ENCODE data around the gene PPP1R26.
A peak's percentile ranks its signal among the peaks of the same experiment; 100 is the strongest.

The PPP1R26 gene

DNA sequence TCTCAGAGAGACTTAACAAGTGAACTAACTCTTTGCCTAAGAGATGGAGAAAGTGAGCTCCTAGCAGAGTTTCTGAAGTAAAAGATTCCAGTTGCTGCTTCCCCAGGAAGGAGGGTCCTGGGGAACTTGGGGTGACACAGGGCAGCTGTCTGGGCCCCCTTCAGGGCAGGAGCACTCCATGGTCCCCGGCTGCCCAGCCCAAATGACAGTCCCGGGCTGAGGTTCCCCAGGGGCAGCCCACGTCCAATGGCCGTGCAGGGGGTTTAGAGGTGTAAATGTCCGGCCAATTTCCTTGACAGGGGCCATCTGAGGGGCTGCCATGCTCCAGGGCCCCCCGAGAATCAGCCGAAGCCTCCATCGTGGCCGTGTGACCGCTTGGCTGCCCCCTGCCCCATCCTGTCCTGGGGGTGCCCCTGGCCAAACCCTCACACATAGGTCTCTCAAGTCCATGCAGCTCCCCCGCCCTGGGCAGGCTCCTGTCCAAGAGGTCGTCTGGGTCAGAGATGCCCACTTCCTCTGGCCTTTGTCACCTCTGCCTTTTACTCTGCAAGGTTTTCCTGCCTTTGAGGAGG is 5.5 kb upstream of the PPP1R26 start:
- no peak for TF ChIP-seq EZH2 (IDR thresholded peaks at IDR 0.05; ENCODE audit: borderline replicate concordance, low read length)
- TF ChIP-seq CTCF (IDR thresholded peaks at IDR 0.05; ENCODE audit: low read length) = no peak
- Histone ChIP-seq H3F3A (ENCODE audit: insufficient read depth, low read length) (no peaks in the 10 kb centered on the region), H3K79me2 (ENCODE audit: insufficient read depth, low read length) (no peaks in the 10 kb centered on the region), H3K27ac (ENCODE audit: low read depth, low read length, poor library complexity, severe bottlenecking) (no peak overlapping the region), H3K4me2 (ENCODE audit: low read length) (no peak overlapping the region), H4K20me1 (ENCODE audit: insufficient read depth, low read length) (no peaks in the 10 kb centered on the region), H3K4me3 (ENCODE audit: low read depth, low read length, poor library complexity, severe bottlenecking) (no peak overlapping the region), H3K9me2 (ENCODE audit: low read depth, low read length) (no peaks in the 10 kb centered on the region), H3K9ac (ENCODE audit: low read length) (no peak overlapping the region), H3K36me3 (ENCODE audit: insufficient read depth, low read length) (no peaks in the 10 kb centered on the region), H3K9me3 (ENCODE audit: low read length) (no peaks in the 10 kb centered on the region), H2AFZ (ENCODE audit: low read length) (no peak overlapping the region), H3K27me3 (ENCODE audit: insufficient read depth, low read length) (no peaks in the 10 kb centered on the region; the same call in 1 of the 2 replicates), H3K4me1 (ENCODE audit: insufficient read depth, low read length, severe bottlenecking) (no peaks in the 10 kb centered on the region)

DNA sequence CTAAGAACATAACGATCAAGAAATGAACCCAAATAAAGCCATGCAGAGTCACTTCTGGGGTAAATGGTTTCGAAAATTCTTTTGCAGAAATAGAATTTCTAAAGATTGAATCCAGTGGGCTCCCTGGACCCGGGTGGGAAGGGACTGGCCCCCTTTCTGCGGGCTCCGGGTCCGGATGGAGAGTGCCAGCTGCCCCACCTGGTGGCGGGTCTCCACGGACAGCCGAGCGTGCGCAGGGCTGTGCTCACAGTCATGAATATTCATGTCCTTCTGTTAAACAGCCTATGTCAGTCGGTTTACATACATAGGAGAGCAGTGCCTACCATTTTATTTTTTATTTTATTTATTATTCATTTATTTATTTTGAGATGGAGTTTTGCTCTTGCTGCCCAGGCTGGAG is 4.7 kb upstream of the PPP1R26 start:
- no peak overlapping the region for H3K9ac ChIP-seq (ENCODE audit: low read length)
- H3F3A ChIP-seq (ENCODE audit: insufficient read depth, low read length) = no peaks in the 10 kb centered on the region
- no peak overlapping the region for H3K4me3 ChIP-seq (ENCODE audit: low read depth, low read length, poor library complexity, severe bottlenecking)
- H3K27ac ChIP-seq (ENCODE audit: low read depth, low read length, poor library complexity, severe bottlenecking) = no peak overlapping the region
- no peaks in the 10 kb centered on the region for H3K9me3 ChIP-seq (ENCODE audit: low read length)
- no peak overlapping the region for H3K4me2 ChIP-seq (ENCODE audit: low read length)
- H4K20me1 ChIP-seq (ENCODE audit: insufficient read depth, low read length) = no peaks in the 10 kb centered on the region
- no peak overlapping the region for H2AFZ ChIP-seq (ENCODE audit: low read length)
- TF ChIP-seq EZH2 (IDR thresholded peaks at IDR 0.05; ENCODE audit: borderline replicate concordance, low read length) = no peak
- peak; percentile 42; the same call in 1 of the 2 replicates for TF ChIP-seq CTCF (IDR thresholded peaks at IDR 0.05; ENCODE audit: low read length)
- no peaks in the 10 kb centered on the region for H3K27me3 ChIP-seq (ENCODE audit: insufficient read depth, low read length)
- no peaks in the 10 kb centered on the region for H3K79me2 ChIP-seq (ENCODE audit: insufficient read depth, low read length)
- H3K4me1 ChIP-seq (ENCODE audit: insufficient read depth, low read length, severe bottlenecking) = no peaks in the 10 kb centered on the region
- H3K9me2 ChIP-seq (ENCODE audit: low read depth, low read length) = no peaks in the 10 kb centered on the region
- H3K36me3 ChIP-seq (ENCODE audit: insufficient read depth, low read length) = no peaks in the 10 kb centered on the region

GRCh38 chr9:135476561-135477355 is 2.8 kb upstream of the PPP1R26 start:
- no peaks in the 10 kb centered on the region for H3F3A ChIP-seq (ENCODE audit: insufficient read depth, low read length)
- no peaks in the 10 kb centered on the region for H3K27me3 ChIP-seq (ENCODE audit: insufficient read depth, low read length)
- no peaks in the 10 kb centered on the region for H4K20me1 ChIP-seq (ENCODE audit: insufficient read depth, low read length)
- H3K4me2 ChIP-seq (ENCODE audit: low read length) = no peak overlapping the region
- H3K36me3 ChIP-seq (ENCODE audit: insufficient read depth, low read length) = no peaks in the 10 kb centered on the region
- H2AFZ ChIP-seq (ENCODE audit: low read length) = no peak overlapping the region
- no peaks in the 10 kb centered on the region for H3K4me1 ChIP-seq (ENCODE audit: insufficient read depth, low read length, severe bottlenecking)
- H3K79me2 ChIP-seq (ENCODE audit: insufficient read depth, low read length) = no peaks in the 10 kb centered on the region
- no peak overlapping the region for H3K27ac ChIP-seq (ENCODE audit: low read depth, low read length, poor library complexity, severe bottlenecking)
- no peak overlapping the region for H3K9ac ChIP-seq (ENCODE audit: low read length)
- TF ChIP-seq CTCF (IDR thresholded peaks at IDR 0.05; ENCODE audit: low read length) (no peak), EZH2 (IDR thresholded peaks at IDR 0.05; ENCODE audit: borderline replicate concordance, low read length) (no peak)
- H3K9me3 ChIP-seq (ENCODE audit: low read length) = no peaks in the 10 kb centered on the region
- H3K4me3 ChIP-seq (ENCODE audit: low read depth, low read length, poor library complexity, severe bottlenecking) = no peak overlapping the region
- H3K9me2 ChIP-seq (ENCODE audit: low read depth, low read length) = no peaks in the 10 kb centered on the region
